DMS53 treated with DMSO at 0.1 percent for 48 hours (cell line): Measurements from ENCODE around the gene MLN.

Source experiments
- DNase-seq: peaks from one replicate; lab custom pipeline; 2025; ENCODE audit not compliant: unreplicated experiment; lab: John Stamatoyannopoulos, UW

MLN gene

GRCh38 chr6:33816911-33817310 is 13.1 kb upstream of the MLN start:
- DNase-seq = no peak

GRCh38 chr6:33815854-33816253 is 12.1 kb upstream of the MLN start:
- DNase-seq = peak; percentile 3

- DNase-seq = no peak
These were observed 10.5 kb upstream of the MLN start for GRCh38 chr6:33813990-33814985.

- DNase-seq = no peak
These were observed 9.6 kb upstream of the MLN start for GRCh38 chr6:33813246-33813904.

- DNase-seq = no peak
These were observed 8.9 kb upstream of the MLN start for GRCh38 chr6:33812669-33813068.

GRCh38 chr6:33809594-33809993 is 5.8 kb upstream of the MLN start:
- no peak for DNase-seq

GRCh38 chr6:33808641-33809180 is 4.9 kb upstream of the MLN start:
- DNase-seq = no peak

GRCh38 chr6:33807606-33808005 is 3.8 kb upstream of the MLN start:
- DNase-seq = no peak

- DNase-seq = no peak
These were observed 3.0 kb upstream of the MLN start for GRCh38 chr6:33806841-33807240.

GRCh38 chr6:33802186-33802958 is 1.4 kb downstream of the MLN start:
- no peak for DNase-seq

GRCh38 chr6:33801611-33802010 is 2.2 kb downstream of the MLN start:
- DNase-seq = no peak

GRCh38 chr6:33800248-33800969 is 3.4 kb downstream of the MLN start:
- DNase-seq = no peak

GRCh38 chr6:33799454-33800113 is 4.2 kb downstream of the MLN start:
- no peak for DNase-seq

- no peak for DNase-seq
These were observed 5.4 kb downstream of the MLN start for GRCh38 chr6:33798343-33798848.

GRCh38 chr6:33797626-33798342 is 6.0 kb downstream of the MLN start:
- no peak for DNase-seq

GRCh38 chr6:33794910-33795623 is 8.7 kb downstream of the MLN start:
- DNase-seq = no peak

- no peak for DNase-seq
These were observed 10.8 kb downstream of the MLN start for GRCh38 chr6:33792981-33793380.

- no peak for DNase-seq
These were observed 12.2 kb downstream of the MLN start for GRCh38 chr6:33791620-33792019.

- no peak for DNase-seq
These were observed 12.9 kb downstream of the MLN start for GRCh38 chr6:33790910-33791309.
